Testis (tissue), 3 donors: ENCODE measurements around the gene NEK2. TPM values are rescaled to one million over a fixed set of nuclear protein-coding genes. Genes with fewer than 3 reads are reported as not detected.
A peak's percentile ranks its signal among the peaks of the same experiment; 100 is the strongest.

ENCODE experiments used
- DNase-seq: peaks from one replicate; pipeline ENCODE4 v3.0.0-alpha.2; 2019
- H3K27ac ChIP-seq, 2 donors: fragments of 200-600 bp; sonication (generic); one replicate each; pipeline ENCODE4 v1.5.1; 2019
- H3K27me3 ChIP-seq: fragments of 200-600 bp; sonication (generic); one replicate; pipeline ENCODE4 v1.5.1; 2019
- H3K36me3 ChIP-seq: fragments of 200-600 bp; sonication (generic); one replicate; pipeline ENCODE4 v1.5.1; 2017; ENCODE audit warnings: low read depth; ENCODE audit errors: missing control alignments
- H3K4me1 ChIP-seq: fragments of 200-600 bp; sonication (generic); one replicate; pipeline ENCODE4 v1.5.1; 2019
- H3K4me3 ChIP-seq, 2 donors: fragments of 200-600 bp; sonication (generic); one replicate each; pipeline ENCODE4 v1.5.1; 2017 to 2019
- H3K9me3 ChIP-seq: fragments of 200-600 bp; sonication (generic); one replicate; pipeline ENCODE4 v1.5.1; 2017
- POLR2A ChIP-seq: fragments of 450-650 bp; IDR thresholded peaks from one replicate; pipeline ENCODE4 v1.6.1; 2017; ENCODE audit warnings: antibody characterized with exemption, mild to moderate bottlenecking, moderate library complexity
- WGBS, 2 donors: methylation state at CpG; one replicate each; pipeline ENCODE4 v1.1.5; 2018; 5-methylcytosine and 5-hydroxymethylcytosine counted together
- intact Hi-C: fragments of 100-400 bp; cut with DNase I; formaldehyde crosslinking; loops from one replicate; pipeline ENCODE4 v1.15.1; 2023; ENCODE audit warnings: low total_unique reads
- polyA plus RNA-seq: library from polyadenylated mRNA; stranded (reverse); fragments of 350-450 nt; fragmentation: Illumina TruSeq; extraction: RNeasy Lipid Tissue Mini Kit (QIAGEN cat#74804); gene quantifications from one replicate; pipeline ENCODE4 v1.2.3, GENCODE V29; 2014; ENCODE audit warnings: low read depth, low replicate concordance; ENCODE audit not compliant: insufficient read depth
- total RNA-seq, 2 donors: library from RNA; depleted of rRNA; stranded (reverse); fragments of >200 nt; gene quantifications; one replicate each; pipeline ENCODE4 v1.2.3, GENCODE V29; 2016
- TF ChIP-seq, protein P1 (sequence below), 3 experiments: fragments of 450-650 bp in 2 of 3; fragments of 200-600 bp in 1 of 3; sonication (generic) in 1 of 3; IDR thresholded peaks; one replicate each; pipeline ENCODE4 v1.5.1; 2016 to 2019; ENCODE audit warnings: antibody characterized with exemption in 3 of 3, mild to moderate bottlenecking in 2 of 3, moderate library complexity in 1 of 3

Gene NEK2
- total and polyA plus RNA-seq, 3 donors from 2014 or later = 40.0 to 126 (median 53.9) TPM

DNA sequence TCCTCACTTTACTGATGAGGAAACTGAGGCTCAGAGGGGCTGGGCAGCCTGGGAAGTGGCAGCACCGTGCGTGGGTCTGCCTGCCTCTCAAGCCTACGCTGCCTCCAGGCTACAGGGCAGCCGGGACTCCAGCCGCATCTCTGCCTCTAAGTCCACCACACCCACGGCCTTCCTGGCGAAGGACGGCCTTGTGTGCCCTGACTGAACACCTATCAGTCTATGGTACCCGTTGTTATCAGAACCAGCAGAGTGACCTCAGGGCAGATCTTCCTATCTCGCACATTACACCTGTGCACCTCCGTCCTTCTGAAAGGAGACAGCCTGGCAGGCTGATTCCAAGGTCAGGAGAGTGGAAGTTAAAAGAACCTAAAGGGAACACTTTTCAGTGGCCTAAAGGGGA is 60.8 kb downstream of the NEK2 start:
- H3K36me3 ChIP-seq = no peaks in the 10 kb centered on the region
- H3K27me3 ChIP-seq = no peaks in the 10 kb centered on the region
- no peak overlapping the region for H3K4me3 ChIP-seq
- H3K4me1 ChIP-seq = peaks cover 19% of the 10 kb centered on the region
- H3K9me3 ChIP-seq = no peaks in the 10 kb centered on the region
- DNase-seq = no peak
- H3K27ac ChIP-seq = no peak overlapping the region
- intact Hi-C loops = loop anchor here (5.0 kb wide), 1 partner anchor 37 kb away; the partner anchor contains the start of gene SLC30A1
- 75 to 89% methylated on average over 9 to 11 of the region's 11 CpGs for WGBS, 2 donors
- TF ChIP-seq POLR2A = no peak
- TF ChIP-seq, protein P1, sequence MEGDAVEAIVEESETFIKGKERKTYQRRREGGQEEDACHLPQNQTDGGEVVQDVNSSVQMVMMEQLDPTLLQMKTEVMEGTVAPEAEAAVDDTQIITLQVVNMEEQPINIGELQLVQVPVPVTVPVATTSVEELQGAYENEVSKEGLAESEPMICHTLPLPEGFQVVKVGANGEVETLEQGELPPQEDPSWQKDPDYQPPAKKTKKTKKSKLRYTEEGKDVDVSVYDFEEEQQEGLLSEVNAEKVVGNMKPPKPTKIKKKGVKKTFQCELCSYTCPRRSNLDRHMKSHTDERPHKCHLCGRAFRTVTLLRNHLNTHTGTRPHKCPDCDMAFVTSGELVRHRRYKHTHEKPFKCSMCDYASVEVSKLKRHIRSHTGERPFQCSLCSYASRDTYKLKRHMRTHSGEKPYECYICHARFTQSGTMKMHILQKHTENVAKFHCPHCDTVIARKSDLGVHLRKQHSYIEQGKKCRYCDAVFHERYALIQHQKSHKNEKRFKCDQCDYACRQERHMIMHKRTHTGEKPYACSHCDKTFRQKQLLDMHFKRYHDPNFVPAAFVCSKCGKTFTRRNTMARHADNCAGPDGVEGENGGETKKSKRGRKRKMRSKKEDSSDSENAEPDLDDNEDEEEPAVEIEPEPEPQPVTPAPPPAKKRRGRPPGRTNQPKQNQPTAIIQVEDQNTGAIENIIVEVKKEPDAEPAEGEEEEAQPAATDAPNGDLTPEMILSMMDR (IDR thresholded peaks at IDR 0.05) = no peak

- no peak for DNase-seq
- H3K27ac ChIP-seq = no peak overlapping the region
- WGBS, 2 donors = 85 to 89% methylated on average over 5 of the region's 5 CpGs
- no peak overlapping the region for H3K4me3 ChIP-seq
- no peaks in the 10 kb centered on the region for H3K9me3 ChIP-seq
- no peaks in the 10 kb centered on the region for H3K27me3 ChIP-seq
- H3K4me1 ChIP-seq = peaks cover 19% of the 10 kb centered on the region
- TF ChIP-seq, protein P1 (IDR thresholded peaks at IDR 0.05) = no peak
- no peak for TF ChIP-seq POLR2A
- intact Hi-C loops = loop anchor here (5.0 kb wide), 1 partner anchor 37 kb away; the partner anchor contains the start of gene SLC30A1
- no peaks in the 10 kb centered on the region for H3K36me3 ChIP-seq
Observed at GRCh38 chr1:211613951-211614350, 61.5 kb downstream of the NEK2 start.

- no peaks in the 10 kb centered on the region for H3K36me3 ChIP-seq
- H3K9me3 ChIP-seq = no peaks in the 10 kb centered on the region
- DNase-seq = peak; percentile 72
- no peaks in the 10 kb centered on the region for H3K27me3 ChIP-seq
- peak overlapping the region in 1 of 2 donors; percentile 66 for H3K27ac ChIP-seq
- intact Hi-C loops = loop anchor here (5.0 kb wide), 1 partner anchor 36 kb away; the partner anchor contains the start of gene SLC30A1
- no peak overlapping the region for H3K4me3 ChIP-seq
- 77 to 81% methylated on average over 8 of the region's 8 CpGs for WGBS, 2 donors
- peaks cover 19% of the 10 kb centered on the region for H3K4me1 ChIP-seq
- no peak for TF ChIP-seq POLR2A
- TF ChIP-seq, protein P1 (IDR thresholded peaks at IDR 0.05) = no peak
Observed at GRCh38 chr1:211613108-211613947, 62.1 kb downstream of the NEK2 start.

GRCh38 chr1:211612786-211613107 is 62.7 kb downstream of the NEK2 start:
- no peaks in the 10 kb centered on the region for H3K9me3 ChIP-seq
- intact Hi-C loops = loop anchor here (5.0 kb wide), 1 partner anchor 35 kb away; the partner anchor contains the start of gene SLC30A1
- no peak for DNase-seq
- 91 to 96% methylated on average over 6 of the region's 6 CpGs for WGBS, 2 donors
- peaks cover 19% of the 10 kb centered on the region for H3K4me1 ChIP-seq
- H3K4me3 ChIP-seq = no peak overlapping the region
- no peak overlapping the region for H3K27ac ChIP-seq
- TF ChIP-seq, protein P1 (IDR thresholded peaks at IDR 0.05) = no peak
- no peak for TF ChIP-seq POLR2A
- no peaks in the 10 kb centered on the region for H3K27me3 ChIP-seq
- no peaks in the 10 kb centered on the region for H3K36me3 ChIP-seq

Other genes with a start within 250 kb of the NEK2 start
- under 1 TPM in 1 of 2 donors, not detected in 1; 0.19 TPM for gene RD3, start 183.5 kb downstream of the NEK2 start, total RNA-seq
- not detected for gene RD3, start 183.5 kb downstream of the NEK2 start, polyA plus RNA-seq
- 10 to 100 TPM; 29.4 to 33.3 TPM for gene SLC30A1, start 96.5 kb downstream of the NEK2 start, total RNA-seq
- 37.3 TPM for gene SLC30A1, start 96.5 kb downstream of the NEK2 start, polyA plus RNA-seq
- 10 to 100 TPM; 44.1 to 70.5 TPM for gene LPGAT1, start 155.1 kb upstream of the NEK2 start, total RNA-seq
- 43.0 TPM for gene LPGAT1, start 155.1 kb upstream of the NEK2 start, polyA plus RNA-seq